Activated naive CD4-positive, alpha-beta T cell treated with anti-CD3 and anti-CD28 coated beads, Interleukin-2, amount 10 ng/mL, durations not matched to agents 7 days and 5 days (primary cell): ENCODE results near the gene FOXD3.

Experiments used
- CTCF ChIA-PET: fragments of 350-600 bp; sonication (Branson Sonifier 250); formaldehyde crosslinking; loops from one replicate; lab custom pipeline; 2021; ENCODE audit warnings: antibody characterized with exemption; lab: Charles Lee
- DNase-seq: peaks from one replicate; pipeline ENCODE4 v3.0.0-alpha.2; 2020
- H3K27ac Mint-ChIP-seq: one replicate; pipeline ENCODE4 v1.8.0; 2021; ENCODE audit warnings: mild to moderate bottlenecking, moderate library complexity, mixed read lengths
- H3K27me3 Mint-ChIP-seq: one replicate; pipeline ENCODE4 v1.8.0; 2021; ENCODE audit warnings: mild to moderate bottlenecking, mixed read lengths
- H3K36me3 Mint-ChIP-seq: one replicate; pipeline ENCODE4 v1.8.0; 2021; ENCODE audit warnings: mixed read lengths
- H3K4me1 Mint-ChIP-seq: one replicate; pipeline ENCODE4 v1.8.0; 2021; ENCODE audit warnings: mixed read lengths
- H3K4me3 Mint-ChIP-seq: one replicate; pipeline ENCODE4 v1.8.0; 2021; ENCODE audit warnings: mild to moderate bottlenecking, moderate library complexity, mixed read lengths
- H3K9me3 Mint-ChIP-seq: one replicate; pipeline ENCODE4 v1.8.0; 2021; ENCODE audit warnings: mixed read lengths

FOXD3 gene

GRCh38 chr1:63359561-63359960, 37.2 kb downstream of the FOXD3 start:
- Mint-ChIP-seq H3K27ac (no peak overlapping the region), H3K9me3 (no peaks in the 10 kb centered on the region), H3K36me3 (no peaks in the 10 kb centered on the region), H3K4me3 (no peak overlapping the region), H3K4me1 (no peaks in the 10 kb centered on the region), H3K27me3 (peaks cover 24% of the 10 kb centered on the region)
- no peak for DNase-seq
- CTCF ChIA-PET = no interaction called here

DNA sequence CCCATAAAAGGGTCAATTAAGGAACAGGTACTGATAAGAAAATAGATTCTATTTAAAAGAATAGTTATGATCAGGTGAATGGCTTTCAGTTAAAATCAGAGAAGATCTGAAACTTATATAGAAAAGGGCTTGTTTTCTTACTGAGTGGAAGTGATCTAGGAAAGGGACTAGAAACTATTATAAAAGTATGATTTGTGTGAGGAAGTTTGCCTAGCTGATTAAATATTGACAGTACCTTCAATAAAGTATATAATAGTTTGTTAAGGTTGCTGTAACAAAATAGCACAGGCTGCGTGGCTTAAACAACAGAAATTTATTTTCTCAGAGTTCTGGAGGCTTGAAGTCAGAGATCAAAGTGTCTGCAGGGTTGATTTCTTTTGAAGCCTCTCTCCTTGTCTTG, 39.7 kb downstream of the FOXD3 start:
- no peak overlapping the region for H3K4me3 Mint-ChIP-seq
- H3K9me3 Mint-ChIP-seq = no peaks in the 10 kb centered on the region
- H3K36me3 Mint-ChIP-seq = no peaks in the 10 kb centered on the region
- CTCF ChIA-PET = no interaction called here
- DNase-seq = no peak
- peaks cover 19% of the 10 kb centered on the region for H3K27me3 Mint-ChIP-seq
- peaks cover 7% of the 10 kb centered on the region for H3K4me1 Mint-ChIP-seq
- H3K27ac Mint-ChIP-seq = no peak overlapping the region

DNA sequence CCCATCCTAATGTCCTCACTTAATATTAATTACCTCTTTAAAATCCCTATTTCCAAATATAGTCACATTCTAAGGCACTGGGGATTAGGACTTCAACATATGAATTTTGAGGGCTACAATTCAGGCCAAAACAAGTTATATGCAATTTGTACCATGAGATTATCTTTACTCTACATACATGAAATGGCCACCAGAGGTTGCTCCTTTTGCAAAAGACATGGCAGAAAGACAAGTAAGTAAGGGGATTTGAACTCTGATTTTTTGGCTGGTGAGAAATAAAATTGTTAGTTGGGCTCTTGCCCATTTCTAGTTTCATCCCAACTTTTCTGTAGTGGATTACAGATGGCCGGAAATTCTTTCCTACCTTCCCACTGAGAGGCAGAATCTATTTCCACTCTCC, 40.2 kb downstream of the FOXD3 start:
- no peak for DNase-seq
- H3K27me3 Mint-ChIP-seq = peaks cover 19% of the 10 kb centered on the region
- H3K27ac Mint-ChIP-seq = no peak overlapping the region
- H3K9me3 Mint-ChIP-seq = no peaks in the 10 kb centered on the region
- H3K4me1 Mint-ChIP-seq = peaks cover 8% of the 10 kb centered on the region
- H3K4me3 Mint-ChIP-seq = no peak overlapping the region
- CTCF ChIA-PET = no interaction called here
- H3K36me3 Mint-ChIP-seq = no peaks in the 10 kb centered on the region

GRCh38 chr1:63363014-63363413, 40.6 kb downstream of the FOXD3 start:
- Mint-ChIP-seq H3K9me3 (no peaks in the 10 kb centered on the region), H3K36me3 (no peaks in the 10 kb centered on the region), H3K27me3 (peaks cover 19% of the 10 kb centered on the region), H3K27ac (no peak overlapping the region), H3K4me3 (no peak overlapping the region), H3K4me1 (peaks cover 11% of the 10 kb centered on the region)
- no peak for DNase-seq
- CTCF ChIA-PET = no interaction called here

- Mint-ChIP-seq H3K9me3 (no peaks in the 10 kb centered on the region), H3K4me3 (peak overlapping the region; percentile 73), H3K27ac (peak overlapping the region; percentile 38), H3K27me3 (peaks cover 9% of the 10 kb centered on the region), H3K4me1 (peaks cover 25% of the 10 kb centered on the region), H3K36me3 (peaks cover 11% of the 10 kb centered on the region)
- DNase-seq = no peak
- CTCF ChIA-PET = no interaction called here
These were observed 44.5 kb downstream of the FOXD3 start for GRCh38 chr1:63366908-63367214.

- peak; percentile 90 for DNase-seq
- H3K36me3 Mint-ChIP-seq = peaks cover 13% of the 10 kb centered on the region
- no peaks in the 10 kb centered on the region for H3K9me3 Mint-ChIP-seq
- peaks cover 9% of the 10 kb centered on the region for H3K27me3 Mint-ChIP-seq
- CTCF ChIA-PET = interaction anchor here (1.1 kb wide), 1 partner anchor 9 kb away, joined by 3 read pairs; no protein-coding TSS in a partner anchor
- peak within 1 kb of the TSS; percentile 66 for H3K27ac Mint-ChIP-seq
- peaks cover 25% of the 10 kb centered on the region for H3K4me1 Mint-ChIP-seq
- H3K4me3 Mint-ChIP-seq = peak within 1 kb of the TSS; percentile 89
These were observed 45.1 kb downstream of the FOXD3 start, which contains the start of gene ALG6 for GRCh38 chr1:63367215-63368103. ALG6 (plus strand) TSS chr1:63367627; CDS start chr1:63370978, 3,351 bp downstream.

- Mint-ChIP-seq H3K27me3 (peaks cover 6% of the 10 kb centered on the region), H3K4me1 (peaks cover 25% of the 10 kb centered on the region), H3K36me3 (peaks cover 18% of the 10 kb centered on the region), H3K4me3 (peak overlapping the region; percentile 89), H3K27ac (peak overlapping the region; percentile 66), H3K9me3 (no peaks in the 10 kb centered on the region)
- DNase-seq = no peak
- CTCF ChIA-PET = interaction anchor here (1.1 kb wide), 1 partner anchor 8 kb away, joined by 3 read pairs; no protein-coding TSS in a partner anchor
These were observed 45.8 kb downstream of the FOXD3 start for GRCh38 chr1:63368131-63368530.
